ELF-1 (cell line): ENCODE data around the gene GPR176.

ENCODE experiments used
- DNase-seq: peaks from one replicate; pipeline ENCODE4 v3.0.0-alpha.2; 2016; ENCODE audit warnings: low read depth, low spot score

GPR176 gene

DNA sequence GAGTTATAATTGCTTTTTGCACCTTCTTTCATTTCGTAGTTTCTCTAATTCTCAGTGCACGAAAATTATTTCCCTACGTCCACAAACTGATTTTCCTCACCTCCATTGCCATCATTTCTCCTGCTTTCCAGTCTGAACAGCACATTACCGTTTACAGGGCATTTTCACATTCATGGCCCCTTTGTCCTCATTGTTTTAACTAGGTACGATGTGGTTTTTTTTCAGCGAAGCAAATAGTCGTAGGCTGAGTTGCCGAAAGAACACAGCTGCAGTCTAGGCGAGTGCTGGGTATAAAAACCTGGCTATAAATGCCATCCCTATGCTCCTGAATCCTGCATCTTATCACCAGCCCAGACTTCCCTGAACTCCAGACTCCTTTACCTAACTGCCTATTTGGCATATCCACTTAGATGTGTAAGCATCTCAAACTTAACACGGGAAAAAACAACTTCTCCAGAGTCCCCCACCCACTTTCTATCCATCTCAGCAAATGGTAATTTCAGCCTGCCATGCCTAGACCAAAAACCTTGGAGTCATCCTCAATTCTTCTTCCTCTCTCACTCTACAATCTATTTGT is 136.7 kb downstream of the GPR176 start:
- no peak for DNase-seq

DNA sequence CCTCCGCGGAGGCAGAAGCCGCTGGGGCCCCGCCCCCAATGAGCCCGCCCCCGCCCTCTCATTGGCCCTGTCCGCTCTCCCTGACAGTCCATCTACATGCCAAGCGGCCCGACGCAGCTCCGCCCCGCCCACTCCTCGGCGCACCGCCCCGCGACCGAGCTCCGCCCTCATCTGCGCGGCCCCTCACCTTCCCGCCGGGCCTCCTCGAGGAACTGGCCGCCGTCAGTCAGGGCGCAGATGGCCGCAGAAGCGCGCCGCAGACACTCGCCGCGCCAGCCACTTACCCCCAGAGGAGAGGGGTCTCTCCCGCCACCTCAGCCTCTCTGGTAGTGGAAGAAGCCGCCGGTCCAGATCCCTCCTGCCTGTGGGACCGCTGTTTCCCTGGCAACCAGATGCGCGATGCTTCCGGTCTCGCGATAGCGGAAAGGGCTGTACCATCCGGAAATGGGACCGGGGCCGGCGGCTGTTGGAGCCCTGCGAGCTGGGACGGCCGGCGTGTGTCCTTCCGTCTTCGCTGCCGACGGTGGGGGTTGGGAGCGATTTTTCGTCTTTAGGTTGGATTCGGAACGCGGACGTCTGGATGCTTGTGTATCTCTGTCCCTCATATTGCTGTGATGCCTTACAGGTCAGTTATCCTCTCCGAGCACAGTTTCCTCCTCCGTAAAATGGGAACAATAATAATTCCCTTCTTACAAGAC is 137.5 kb downstream of the GPR176 start, which contains the start of gene FSIP1:
Gene FSIP1 (minus strand): TSS at position 401 of the 698 bp plus-strand sequence. CDS start 6,317 bp downstream, outside the sequence.
- DNase-seq = peak; percentile 99

DNA sequence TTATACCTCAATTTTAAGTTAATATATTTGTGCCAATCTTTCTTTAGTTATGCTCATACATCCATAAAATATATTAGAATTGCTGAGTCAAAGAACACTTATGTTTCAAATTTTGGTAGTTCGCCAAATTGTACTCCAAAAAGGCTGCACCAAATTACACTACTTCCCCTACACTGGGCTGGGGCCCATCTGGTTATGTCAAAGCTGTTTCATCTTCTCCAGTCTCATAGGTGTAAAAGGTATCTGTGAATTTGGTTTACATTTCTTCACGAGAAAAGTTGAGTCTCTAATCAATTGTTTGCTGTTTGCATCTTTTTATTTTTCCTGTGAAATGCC is 138.1 kb downstream of the GPR176 start:
- DNase-seq = no peak

DNA sequence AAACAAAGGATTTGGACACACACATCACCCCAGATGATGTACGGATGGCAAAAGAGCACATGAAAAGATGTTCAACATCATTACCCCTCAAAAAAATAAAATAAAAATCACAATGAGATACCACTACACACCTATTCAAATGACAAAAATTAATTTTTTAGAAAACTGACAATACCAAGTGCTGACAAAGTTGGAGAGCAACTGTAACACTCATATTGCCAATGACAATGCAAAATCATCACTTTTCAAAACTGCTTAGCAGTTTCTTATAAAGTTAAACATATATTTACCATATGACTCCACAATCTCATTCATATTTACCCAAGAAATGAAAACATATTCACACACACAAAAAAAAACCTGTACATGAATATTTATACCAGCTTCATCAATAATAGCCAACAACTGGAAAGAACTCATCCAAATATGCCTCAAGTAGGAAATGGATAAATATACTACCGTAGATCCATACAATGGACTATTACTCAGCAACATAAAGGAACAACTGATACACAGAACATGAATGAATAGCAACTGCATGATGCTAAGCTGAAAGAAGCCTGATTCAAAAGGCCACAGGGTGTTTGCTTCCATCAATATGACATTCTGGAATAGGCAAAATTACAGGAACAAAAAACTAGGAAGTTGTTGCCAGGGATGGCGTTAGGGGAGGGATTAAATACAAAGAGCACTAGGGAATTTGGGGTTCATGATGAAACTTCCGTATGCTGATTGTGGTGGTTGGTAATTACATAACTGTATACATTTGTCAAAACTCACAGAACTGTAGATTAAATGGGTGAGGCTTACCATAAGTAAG is 138.7 kb downstream of the GPR176 start:
- no peak for DNase-seq

DNA sequence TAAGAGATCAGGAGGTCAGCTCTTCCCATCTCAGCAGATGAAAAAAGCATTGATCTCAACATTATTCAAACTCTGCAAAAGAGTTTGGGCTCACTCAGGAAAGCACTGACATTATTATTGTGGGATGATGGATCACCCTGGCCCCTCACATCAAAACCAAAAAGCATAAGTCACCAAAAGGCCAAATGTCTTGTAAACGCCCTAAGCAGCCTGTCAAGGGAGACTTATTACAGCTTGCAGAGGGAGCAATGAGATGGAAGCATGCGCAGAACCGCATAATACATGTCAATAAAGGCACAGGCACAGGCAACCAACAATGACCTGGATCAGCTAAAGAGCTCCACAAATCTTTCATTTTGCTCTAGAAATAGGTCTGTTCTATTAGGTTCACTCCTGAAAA is 142.0 kb downstream of the GPR176 start:
- DNase-seq = no peak

DNA sequence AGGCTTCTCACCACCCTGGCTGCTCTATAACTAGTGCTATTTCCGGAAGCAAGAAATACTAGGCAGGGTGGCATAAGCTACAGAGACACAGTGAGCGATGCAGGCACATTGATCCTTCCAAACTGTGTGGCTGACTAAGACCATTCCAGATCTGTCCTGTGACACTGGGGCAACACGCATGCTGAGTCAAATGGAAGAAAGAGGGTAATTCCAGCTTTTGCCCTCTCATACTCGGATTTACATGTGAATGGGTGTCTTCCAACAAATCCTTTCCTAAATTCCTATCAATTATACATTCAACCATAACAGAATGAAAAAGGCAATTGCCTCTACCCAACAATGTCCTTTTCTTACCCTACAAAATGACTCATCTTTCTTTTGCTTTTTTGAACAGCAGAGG is 142.6 kb downstream of the GPR176 start:
- DNase-seq = no peak

DNA sequence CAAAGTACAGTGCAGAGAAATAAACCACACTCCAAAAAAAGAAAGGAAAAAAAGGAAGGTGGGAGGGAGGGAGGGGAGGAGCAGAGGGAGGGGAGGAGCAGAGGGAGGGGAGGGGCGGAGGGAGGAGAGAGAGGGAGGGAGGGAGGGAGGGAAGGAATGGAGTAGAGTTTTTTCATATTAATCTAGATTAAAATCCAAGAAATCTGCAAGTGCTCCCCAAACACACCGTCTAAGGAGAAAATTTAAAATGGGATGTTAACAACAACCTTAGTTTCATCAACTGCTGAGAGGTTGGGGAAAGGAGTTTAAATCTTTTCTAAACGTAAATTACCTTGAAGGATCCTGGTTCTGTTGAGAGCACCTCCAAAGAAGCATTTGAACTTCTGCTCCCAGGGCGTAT is 144.0 kb downstream of the GPR176 start:
- no peak for DNase-seq

DNA sequence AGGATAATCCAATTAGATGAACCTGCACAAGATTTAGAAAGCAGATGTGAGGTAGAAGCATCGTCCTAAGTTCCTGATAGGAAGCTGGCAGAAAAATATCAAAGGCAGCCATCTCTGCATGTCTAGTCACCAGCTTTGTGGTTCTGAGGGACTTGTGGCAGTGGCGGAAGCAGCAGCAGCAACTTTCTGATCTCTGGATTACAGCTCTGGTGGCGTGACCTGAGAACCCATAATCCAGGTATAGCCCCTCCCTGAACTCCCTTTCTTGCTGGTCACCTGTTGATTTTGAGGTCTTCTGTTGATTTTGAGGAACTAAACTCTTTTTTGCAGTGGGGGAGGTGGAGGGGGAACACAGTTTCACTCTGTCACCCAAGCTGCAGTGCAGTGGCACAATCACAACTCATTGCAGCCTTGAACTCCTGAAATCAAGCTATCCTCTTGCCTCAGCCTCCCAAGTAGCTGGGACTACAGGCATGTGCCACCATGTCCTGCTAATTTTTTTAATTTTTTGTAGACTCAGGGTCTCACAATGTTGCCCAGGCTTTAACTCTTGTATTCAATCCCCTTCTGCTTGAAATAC is 145.3 kb downstream of the GPR176 start:
- DNase-seq = no peak

DNA sequence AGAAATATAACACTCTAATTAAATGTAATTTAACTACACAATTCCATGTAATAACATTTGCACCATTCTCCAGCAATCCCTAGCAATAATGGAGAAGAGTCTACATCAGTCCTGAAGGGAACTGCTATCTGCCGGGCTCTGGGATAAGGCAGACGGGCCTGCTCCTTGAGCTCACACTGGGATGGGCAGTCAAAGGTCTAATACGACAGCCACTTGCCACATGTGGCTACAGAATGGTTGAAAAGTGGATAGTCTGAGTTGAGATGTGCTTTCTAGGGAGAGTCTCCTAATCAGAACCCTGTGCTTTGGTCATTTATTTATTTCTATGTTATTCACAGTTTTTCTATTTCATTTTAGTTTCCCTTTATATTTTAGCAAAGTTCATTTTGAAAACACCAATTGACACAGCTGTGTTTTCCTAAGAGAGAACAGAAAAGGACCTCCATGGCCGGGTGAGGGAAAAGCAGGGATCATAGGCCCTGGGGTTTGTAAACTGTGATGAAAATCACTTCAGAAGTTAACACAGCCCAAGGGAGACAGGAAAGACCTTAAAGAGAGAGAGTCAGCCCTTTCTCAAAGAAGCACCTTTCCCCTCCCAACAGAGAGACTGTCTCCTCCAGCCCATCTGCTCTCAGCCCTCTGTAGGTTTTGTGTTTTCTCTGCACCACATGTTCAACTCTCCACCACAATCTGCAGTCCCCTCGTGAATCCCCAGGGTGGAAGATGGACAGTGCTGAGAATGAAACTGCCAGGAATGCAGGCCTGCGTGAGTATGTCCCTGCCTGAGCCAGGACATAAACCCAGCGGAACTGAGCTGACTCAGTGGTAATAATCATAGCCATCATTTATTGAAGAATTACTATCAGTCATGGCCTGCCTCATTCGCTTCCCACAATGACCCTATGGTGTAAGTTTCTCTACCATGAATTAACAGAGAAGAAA is 149.0 kb downstream of the GPR176 start:
- DNase-seq = no peak

DNA sequence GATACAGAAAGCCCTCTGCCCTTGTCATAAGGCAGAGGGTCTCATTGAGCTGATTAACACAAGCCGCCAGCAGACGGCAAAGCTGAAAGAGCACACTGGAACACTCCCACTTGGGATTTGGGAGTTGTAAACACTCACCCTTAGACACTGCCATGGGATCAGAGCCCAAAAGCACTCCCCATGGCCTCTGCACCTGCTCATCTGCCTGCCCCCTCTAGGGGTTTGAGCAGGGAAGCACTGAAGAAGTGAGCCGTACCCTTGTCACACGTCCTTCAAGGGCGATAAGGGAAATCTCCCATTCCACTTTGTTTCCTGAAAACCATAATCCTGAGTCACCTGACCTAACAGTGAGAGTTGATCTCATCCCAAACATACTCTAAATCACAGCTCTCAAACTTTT is 152.1 kb downstream of the GPR176 start:
- no peak for DNase-seq

DNA sequence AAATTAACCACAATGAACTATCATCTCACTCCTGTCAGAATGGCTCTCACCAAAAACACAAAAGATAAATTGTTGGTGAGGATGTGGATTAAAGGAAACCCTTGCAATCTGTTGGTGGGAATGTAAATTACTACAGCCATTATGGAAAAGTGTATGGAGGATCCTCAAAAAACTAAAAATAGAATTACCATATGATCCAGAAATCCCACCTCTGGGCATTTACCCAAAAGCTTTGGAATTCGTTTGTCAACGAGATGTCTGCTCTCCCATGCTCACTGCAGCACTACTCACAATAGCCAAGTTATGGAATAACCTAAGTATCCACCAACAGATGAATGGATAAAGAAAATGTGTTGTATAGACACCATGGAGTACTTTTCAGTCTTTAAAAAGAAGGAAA is 159.1 kb downstream of the GPR176 start:
- DNase-seq = no peak

DNA sequence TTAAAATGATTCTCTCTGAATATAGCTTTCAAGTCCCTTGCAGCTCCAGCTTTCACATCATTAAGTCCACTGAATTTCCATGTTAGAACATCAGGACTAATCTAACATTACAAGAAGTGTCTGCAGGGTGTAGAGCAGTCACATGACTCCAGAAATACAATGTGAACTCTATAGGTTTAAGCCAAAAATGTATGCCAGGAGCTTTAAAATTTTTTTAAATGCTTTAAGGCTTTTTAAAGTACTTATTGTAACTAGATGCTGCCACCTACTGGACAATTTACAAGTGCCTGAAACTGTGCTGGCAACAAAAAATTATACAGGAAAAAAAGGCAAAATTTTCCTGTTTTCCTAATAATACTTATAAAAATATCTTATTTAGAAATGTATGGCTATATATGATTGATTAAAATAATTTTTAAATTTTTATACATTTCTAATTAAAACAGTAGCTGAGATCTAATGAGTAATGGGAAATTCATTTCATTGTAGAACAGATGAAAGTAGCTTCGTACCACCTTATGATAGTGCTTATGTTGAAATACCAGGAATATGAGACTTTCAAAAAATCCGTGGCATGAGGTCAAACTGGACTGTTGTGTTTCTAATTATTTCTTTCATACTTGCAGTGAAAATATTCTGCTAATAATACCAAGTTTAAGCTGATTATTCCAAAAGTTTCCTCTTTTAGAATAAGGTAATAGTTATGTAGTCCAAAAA is 163.1 kb downstream of the GPR176 start:
- DNase-seq = no peak

DNA sequence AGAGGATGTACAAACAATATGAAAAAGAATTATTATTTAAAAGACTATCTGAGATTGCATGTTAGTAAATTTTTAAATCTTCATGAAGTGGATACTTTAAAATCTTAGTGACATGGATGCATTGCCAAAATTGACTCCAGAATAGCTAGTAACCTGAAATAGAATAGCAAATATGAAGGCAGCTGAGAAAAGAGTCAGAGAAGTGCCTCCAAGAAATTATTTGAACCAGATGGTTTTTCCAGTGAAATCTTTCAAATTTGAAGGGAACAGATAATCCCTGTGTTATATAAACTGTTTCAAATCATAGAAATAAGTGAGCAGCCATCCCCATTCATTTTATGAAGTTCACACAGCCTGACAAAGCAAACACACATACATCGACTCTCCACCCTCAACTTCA is 167.1 kb downstream of the GPR176 start:
- no peak for DNase-seq

DNA sequence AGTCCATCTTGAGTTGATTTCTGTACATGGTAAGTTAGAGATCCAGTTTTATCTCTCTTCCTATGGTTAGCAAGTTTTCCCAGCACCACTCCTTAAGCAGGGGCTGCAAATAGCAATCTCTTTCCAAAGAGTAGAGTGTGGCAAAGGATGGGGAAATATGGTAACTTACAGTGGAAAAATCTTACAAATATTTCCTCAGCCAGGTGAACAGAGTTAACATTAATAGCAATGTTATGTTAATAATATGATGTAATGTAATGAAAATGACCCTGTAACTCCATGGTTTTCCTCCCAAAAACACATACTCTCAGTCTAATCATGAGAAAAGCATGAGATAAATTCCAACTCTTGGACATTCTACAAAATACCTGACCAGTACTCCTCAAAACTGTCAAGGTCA is 167.8 kb downstream of the GPR176 start:
- no peak for DNase-seq
